Measurements from ENCODE around the gene GAREM1. TPM values are rescaled to one million over a fixed set of nuclear protein-coding genes. Genes with fewer than 3 reads are reported as not detected.
A peak's percentile ranks its signal among the peaks of the same experiment; 100 is the strongest.

Gene GAREM1
- total and polyA plus RNA-seq, 4 donors, result 1.5 to 7.5 (median 2.0) TPM

- H3K9ac ChIP-seq (ENCODE audit: low read depth in 1 of 2, low read length in 2 of 2), result no peak overlapping the region
- peak; percentile 40 for DNase-seq (ENCODE audit: low spot score)
- no peaks in the 10 kb centered on the region for H3K9me3 ChIP-seq (ENCODE audit: control insufficient read depth in 4 of 4, low read length in 3 of 4)
- H3K27ac ChIP-seq (ENCODE audit: low read depth in 1 of 2, low read length in 2 of 2), result peak overlapping the region; percentile 73 to 88
- 27% methylated on average over 3 of the region's 3 CpGs for WGBS
- no peaks in the 10 kb centered on the region for H3K27me3 ChIP-seq (ENCODE audit: control insufficient read depth in 4 of 4, insufficient read depth in 4 of 4, low read length in 3 of 4)
- peaks cover 11 to 47% (median 29%) of the 10 kb centered on the region in 4 donors for H3K4me1 ChIP-seq (ENCODE audit: control insufficient read depth in 4 of 4, insufficient read depth in 4 of 4, low read length in 3 of 4)
- no peak overlapping the region for H3K4me3 ChIP-seq (ENCODE audit: low read depth in 1 of 3, low read length in 3 of 3)
- no peaks in the 10 kb centered on the region for H3K36me3 ChIP-seq (ENCODE audit: control insufficient read depth in 4 of 4, insufficient read depth in 3 of 4, low read depth in 1 of 4, low read length in 3 of 4)
- TF ChIP-seq YY1 (IDR thresholded peaks at IDR 0.05) (peak; percentile 90), HNF4A (conservative IDR thresholded peaks at IDR 0.05) (peak; percentile 82 to 84), NR2F2 (IDR thresholded peaks at IDR 0.05) (peak; percentile 91), TAF1 (conservative IDR thresholded peaks at IDR 0.05) (peak; percentile 65), REST (IDR thresholded peaks at IDR 0.05) (peak; percentile 85), EGR1 (IDR thresholded peaks at IDR 0.05; ENCODE audit: low read depth in 2 of 2) (peak; percentile 78 to 87), GABPA (IDR thresholded peaks at IDR 0.05 in 1 of 2, conservative IDR thresholded peaks at IDR 0.05 in 1 of 2) (peak; percentile 57 to 77), JUND (IDR thresholded peaks at IDR 0.05) (peak; percentile 93 to 98), CTCF (IDR thresholded peaks at IDR 0.05; ENCODE audit: low read depth, low read length, missing input control) (no peak), HNF4G (IDR thresholded peaks at IDR 0.05) (no peak), FOXA2 (IDR thresholded peaks at IDR 0.05) (peak; percentile 84), FOXA1 (IDR thresholded peaks at IDR 0.05) (peak; percentile 86), SP1 (IDR thresholded peaks at IDR 0.05) (peak; percentile 98), RAD21 (IDR thresholded peaks at IDR 0.05) (peak; percentile 54 to 64), RXRA (IDR thresholded peaks at IDR 0.05) (peak; percentile 88 to 91)
- TF ChIP-seq, protein P1, sequence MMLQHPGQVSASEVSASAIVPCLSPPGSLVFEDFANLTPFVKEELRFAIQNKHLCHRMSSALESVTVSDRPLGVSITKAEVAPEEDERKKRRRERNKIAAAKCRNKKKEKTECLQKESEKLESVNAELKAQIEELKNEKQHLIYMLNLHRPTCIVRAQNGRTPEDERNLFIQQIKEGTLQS (IDR thresholded peaks at IDR 0.05), result peak; percentile 86
- TF ChIP-seq, protein P2, sequence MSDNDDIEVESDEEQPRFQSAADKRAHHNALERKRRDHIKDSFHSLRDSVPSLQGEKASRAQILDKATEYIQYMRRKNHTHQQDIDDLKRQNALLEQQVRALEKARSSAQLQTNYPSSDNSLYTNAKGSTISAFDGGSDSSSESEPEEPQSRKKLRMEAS (IDR thresholded peaks at IDR 0.05), result peak; percentile 97
- TF ChIP-seq, protein P3, sequence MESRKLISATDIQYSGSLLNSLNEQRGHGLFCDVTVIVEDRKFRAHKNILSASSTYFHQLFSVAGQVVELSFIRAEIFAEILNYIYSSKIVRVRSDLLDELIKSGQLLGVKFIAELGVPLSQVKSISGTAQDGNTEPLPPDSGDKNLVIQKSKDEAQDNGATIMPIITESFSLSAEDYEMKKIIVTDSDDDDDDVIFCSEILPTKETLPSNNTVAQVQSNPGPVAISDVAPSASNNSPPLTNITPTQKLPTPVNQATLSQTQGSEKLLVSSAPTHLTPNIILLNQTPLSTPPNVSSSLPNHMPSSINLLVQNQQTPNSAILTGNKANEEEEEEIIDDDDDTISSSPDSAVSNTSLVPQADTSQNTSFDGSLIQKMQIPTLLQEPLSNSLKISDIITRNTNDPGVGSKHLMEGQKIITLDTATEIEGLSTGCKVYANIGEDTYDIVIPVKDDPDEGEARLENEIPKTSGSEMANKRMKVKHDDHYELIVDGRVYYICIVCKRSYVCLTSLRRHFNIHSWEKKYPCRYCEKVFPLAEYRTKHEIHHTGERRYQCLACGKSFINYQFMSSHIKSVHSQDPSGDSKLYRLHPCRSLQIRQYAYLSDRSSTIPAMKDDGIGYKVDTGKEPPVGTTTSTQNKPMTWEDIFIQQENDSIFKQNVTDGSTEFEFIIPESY (IDR thresholded peaks at IDR 0.05), result peak; percentile 87
Observed at GRCh38 chr18:32372381-32373061, 98.2 kb downstream of the GAREM1 start.
